HG03159 (cell line): ENCODE data around the gene MSANTD1.

ENCODE experiments used
- ATAC-seq: cut with Tn5 transposase; IDR thresholded peaks from one replicate; pipeline ENCODE4 v1.9.1; 2021; ENCODE audit warnings: mild to moderate bottlenecking, moderate library complexity; ENCODE audit not compliant: unreplicated experiment

MSANTD1 gene

GRCh38 chr4:3215733-3216132 lies 33.2 kb upstream of the MSANTD1 start:
- ATAC-seq: no peak

- no peak for ATAC-seq
These were observed 31.7 kb upstream of the MSANTD1 start for GRCh38 chr4:3217266-3217665.

- no peak for ATAC-seq
These were observed 31.2 kb upstream of the MSANTD1 start for GRCh38 chr4:3217771-3218170.

- no peak for ATAC-seq
These were observed 29.9 kb upstream of the MSANTD1 start for GRCh38 chr4:3218824-3219760.

GRCh38 chr4:3219761-3220475 lies 29.0 kb upstream of the MSANTD1 start:
- no peak for ATAC-seq

GRCh38 chr4:3220476-3221183 lies 28.3 kb upstream of the MSANTD1 start:
- ATAC-seq: no peak

GRCh38 chr4:3221184-3221494 lies 27.8 kb upstream of the MSANTD1 start:
- ATAC-seq: no peak

- no peak for ATAC-seq
These were observed 27.0 kb upstream of the MSANTD1 start for GRCh38 chr4:3221996-3222395.

GRCh38 chr4:3223346-3223745 lies 25.6 kb upstream of the MSANTD1 start:
- ATAC-seq: no peak

- ATAC-seq: no peak
These were observed 24.8 kb upstream of the MSANTD1 start for GRCh38 chr4:3223956-3224748.

- ATAC-seq: no peak
These were observed 23.7 kb upstream of the MSANTD1 start for GRCh38 chr4:3225071-3225850.

GRCh38 chr4:3225936-3226335 lies 23.0 kb upstream of the MSANTD1 start:
- no peak for ATAC-seq

GRCh38 chr4:3226467-3226866 lies 22.5 kb upstream of the MSANTD1 start:
- ATAC-seq: no peak

- ATAC-seq: no peak
These were observed 22.0 kb upstream of the MSANTD1 start for GRCh38 chr4:3226944-3227343.

- no peak for ATAC-seq
These were observed 20.9 kb upstream of the MSANTD1 start for GRCh38 chr4:3227878-3228675.

- no peak for ATAC-seq
These were observed 20.1 kb upstream of the MSANTD1 start for GRCh38 chr4:3228881-3229280.

GRCh38 chr4:3229328-3229727 lies 19.6 kb upstream of the MSANTD1 start:
- ATAC-seq: no peak

- ATAC-seq: no peak
These were observed 19.0 kb upstream of the MSANTD1 start for GRCh38 chr4:3229964-3230363.

GRCh38 chr4:3231471-3231870 lies 17.5 kb upstream of the MSANTD1 start:
- no peak for ATAC-seq
